DND-41 (cell line): Measurements from ENCODE around the gene ATP13A4.

Experiments used
- ATAC-seq: fragments of 200-7000 bp; cut with Tn5 transposase; 3 replicates; pipeline ENCODE4 v1.9.1; 2021; ENCODE audit warnings: low read depth; ENCODE audit not compliant: insufficient read depth
- DNase-seq: peaks from one replicate; pipeline ENCODE4 v3.0.0-alpha.2; 2020
- H2AFZ ChIP-seq: 2 replicates; pipeline ENCODE4 v1.6.0; 2012; ENCODE audit warnings: low read depth, low read length
- H3K27ac ChIP-seq: 2 replicates; pipeline ENCODE4 v1.5.1; 2012; ENCODE audit warnings: low read length, inconsistent platforms
- H3K27me3 ChIP-seq: fragments of 200-600 bp; sonication (generic); 2 replicates; pipeline ENCODE4 v1.6.0; 2012; ENCODE audit warnings: low read length, mild to moderate bottlenecking, inconsistent platforms; ENCODE audit not compliant: insufficient read depth, poor library complexity
- H3K36me3 ChIP-seq: 2 replicates; pipeline ENCODE4 v1.5.1; 2012; ENCODE audit warnings: low read length, inconsistent platforms; ENCODE audit not compliant: insufficient read depth
- H3K4me1 ChIP-seq: 2 replicates; pipeline ENCODE4 v1.5.1; 2012; ENCODE audit warnings: mild to moderate bottlenecking, low read length; ENCODE audit not compliant: insufficient read depth
- H3K4me2 ChIP-seq: 2 replicates; pipeline ENCODE4 v1.6.0; 2012; ENCODE audit warnings: mild to moderate bottlenecking, moderate library complexity, low read length, inconsistent platforms; ENCODE audit not compliant: insufficient read depth
- H3K4me3 ChIP-seq, 2 experiments: fragments of 200-600 bp in 1 of 2; shearing (Covaris generic) in 1 of 2; 2 replicates each; pipeline ENCODE4 v1.5.1; 2012 to 2016; ENCODE audit warnings: inconsistent platforms in 2 of 2, low read length in 2 of 2, mild to moderate bottlenecking in 2 of 2, low read depth in 1 of 2, moderate library complexity in 1 of 2
- H3K79me2 ChIP-seq: 2 replicates; pipeline ENCODE4 v1.6.0; 2012; ENCODE audit warnings: low read length, inconsistent platforms; ENCODE audit not compliant: insufficient read depth
- H3K9ac ChIP-seq: 2 replicates; pipeline ENCODE4 v1.6.0; 2012; ENCODE audit warnings: low read depth, mild to moderate bottlenecking, inconsistent platforms, low read length, moderate library complexity
- H3K9me3 ChIP-seq: 2 replicates; pipeline ENCODE4 v1.5.1; 2012; ENCODE audit warnings: low read length, moderate library complexity, mild to moderate bottlenecking, inconsistent platforms; ENCODE audit not compliant: insufficient read depth, severe bottlenecking
- H4K20me1 ChIP-seq: 2 replicates; pipeline ENCODE4 v1.6.0; 2012; ENCODE audit warnings: low read length; ENCODE audit not compliant: insufficient read depth
- CTCF ChIP-seq: IDR thresholded peaks from 2 replicates; pipeline ENCODE4 v1.5.1; 2012; ENCODE audit warnings: borderline replicate concordance, low read length, moderate library complexity, mild to moderate bottlenecking; ENCODE audit not compliant: poor library complexity, severe bottlenecking; ENCODE audit errors: extremely low read depth
- EZH2 ChIP-seq: IDR thresholded peaks from 3 replicates; pipeline ENCODE4 v1.6.1; 2012; ENCODE audit warnings: borderline replicate concordance, low read depth, mild to moderate bottlenecking, moderate library complexity, low read length, inconsistent platforms; ENCODE audit not compliant: severe bottlenecking

The ATP13A4 gene

GRCh38 chr3:193552923-193553322, 1.8 kb downstream of the ATP13A4 start:
- TF ChIP-seq EZH2 (no peak), CTCF (no peak)
- H3K27ac ChIP-seq: no peak overlapping the region

GRCh38 chr3:193548406-193548805, 6.3 kb downstream of the ATP13A4 start:
- H3K36me3 ChIP-seq: no peaks in the 10 kb centered on the region

More at GRCh38 chr3:193552923-193553322, 1.8 kb downstream of the ATP13A4 start:
- H3K4me1 ChIP-seq: no peaks in the 10 kb centered on the region
- no peak overlapping the region for H2AFZ ChIP-seq
- no peak overlapping the region for H3K4me3 ChIP-seq
- H3K27me3 ChIP-seq: no peaks in the 10 kb centered on the region
- H3K4me2 ChIP-seq: no peak overlapping the region
- ATAC-seq (no peak), DNase-seq (no peak)
- H3K79me2 ChIP-seq: no peaks in the 10 kb centered on the region
- no peaks in the 10 kb centered on the region for H4K20me1 ChIP-seq
- H3K36me3 ChIP-seq: no peaks in the 10 kb centered on the region
- H3K9ac ChIP-seq: no peak overlapping the region
- H3K9me3 ChIP-seq: no peaks in the 10 kb centered on the region

GRCh38 chr3:193546129-193546528, 8.6 kb downstream of the ATP13A4 start:
- Histone ChIP-seq H3K4me2 (no peak overlapping the region), H3K36me3 (no peaks in the 10 kb centered on the region), H3K4me3 (no peak overlapping the region), H2AFZ (no peak overlapping the region), H3K27ac (no peak overlapping the region), H3K79me2 (no peaks in the 10 kb centered on the region), H3K4me1 (no peaks in the 10 kb centered on the region), H3K27me3 (no peaks in the 10 kb centered on the region), H4K20me1 (no peaks in the 10 kb centered on the region), H3K9ac (no peak overlapping the region), H3K9me3 (peaks cover 3% of the 10 kb centered on the region)
- ATAC-seq (no peak), DNase-seq (no peak)
- no peak for TF ChIP-seq EZH2
- TF ChIP-seq CTCF: no peak

More at GRCh38 chr3:193548406-193548805, 6.3 kb downstream of the ATP13A4 start:
- no peak overlapping the region for H3K27ac ChIP-seq
- TF ChIP-seq CTCF (no peak), EZH2 (no peak)
- no peak overlapping the region for H3K4me3 ChIP-seq
- ATAC-seq: no peak
- H3K4me2 ChIP-seq: no peak overlapping the region
- no peaks in the 10 kb centered on the region for H3K79me2 ChIP-seq
- no peak overlapping the region for H3K9ac ChIP-seq
- no peaks in the 10 kb centered on the region for H3K27me3 ChIP-seq
- H4K20me1 ChIP-seq: no peaks in the 10 kb centered on the region
- DNase-seq: no peak
- H3K9me3 ChIP-seq: peaks cover 3% of the 10 kb centered on the region
- H2AFZ ChIP-seq: no peak overlapping the region
- H3K4me1 ChIP-seq: no peaks in the 10 kb centered on the region

GRCh38 chr3:193545304-193545703, 9.4 kb downstream of the ATP13A4 start:
- Histone ChIP-seq H3K4me1 (no peaks in the 10 kb centered on the region), H2AFZ (no peak overlapping the region), H3K9me3 (peaks cover 3% of the 10 kb centered on the region), H3K27me3 (no peaks in the 10 kb centered on the region), H3K79me2 (no peaks in the 10 kb centered on the region), H3K4me3 (no peak overlapping the region), H3K4me2 (no peak overlapping the region), H3K9ac (no peak overlapping the region), H3K27ac (no peak overlapping the region), H4K20me1 (no peaks in the 10 kb centered on the region), H3K36me3 (no peaks in the 10 kb centered on the region)
- ATAC-seq (no peak), DNase-seq (no peak)
- TF ChIP-seq CTCF: no peak
